A549 (cell line): ENCODE measurements around the gene DCLK2.

Experiments
- EHMT2 ChIP-seq: fragments of 200-600 bp; sonication (generic); IDR thresholded peaks from 2 replicates; pipeline ENCODE4 v1.6.1; 2016; ENCODE audit warnings: antibody characterized with exemption, low read depth, mild to moderate bottlenecking, moderate library complexity
- HDAC2 ChIP-seq: fragments of 200-600 bp; sonication (generic); IDR thresholded peaks from 2 replicates; pipeline ENCODE4 v1.6.1; 2016
- MAFK ChIP-seq: fragments of 450-650 bp; IDR thresholded peaks from 2 replicates; pipeline ENCODE4 v1.6.1; 2014; ENCODE audit not compliant: partially characterized antibody
- POLR2A ChIP-seq: IDR thresholded peaks from 2 replicates; pipeline ENCODE4 v1.6.1; 2012; ENCODE audit warnings: mild to moderate bottlenecking, low read length
- TF ChIP-seq, protein P1 (sequence below): fragments of >200 bp; sonication (Bioruptor Twin); formaldehyde crosslinking; IDR thresholded peaks from 3 replicates; pipeline ENCODE4 v1.5.1; 2016
- TF ChIP-seq, protein P2 (sequence below): fragments of 450-650 bp; IDR thresholded peaks from 2 replicates; pipeline ENCODE4 v1.6.1; 2014; ENCODE audit warnings: antibody characterized with exemption

DNA sequence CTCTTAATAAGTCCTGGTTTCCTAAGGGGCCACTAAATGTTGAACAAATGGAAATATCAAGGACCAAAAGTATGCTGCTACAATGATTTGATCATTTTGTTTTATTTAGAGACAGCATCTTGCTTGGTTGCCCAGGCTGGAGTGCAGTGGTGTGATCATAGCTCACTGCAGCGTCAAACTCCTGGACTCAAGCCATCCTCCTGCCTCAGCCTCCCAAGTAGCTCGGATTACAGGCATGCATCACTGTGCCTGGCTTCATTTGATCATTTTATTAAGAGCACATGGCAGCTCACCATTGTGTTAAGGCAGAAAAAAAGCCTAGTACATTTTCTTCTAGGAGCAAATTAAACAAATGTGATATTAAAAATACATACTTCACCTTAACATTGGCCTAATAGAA, 52.7 kb downstream of the DCLK2 start:
- TF ChIP-seq, protein P1, sequence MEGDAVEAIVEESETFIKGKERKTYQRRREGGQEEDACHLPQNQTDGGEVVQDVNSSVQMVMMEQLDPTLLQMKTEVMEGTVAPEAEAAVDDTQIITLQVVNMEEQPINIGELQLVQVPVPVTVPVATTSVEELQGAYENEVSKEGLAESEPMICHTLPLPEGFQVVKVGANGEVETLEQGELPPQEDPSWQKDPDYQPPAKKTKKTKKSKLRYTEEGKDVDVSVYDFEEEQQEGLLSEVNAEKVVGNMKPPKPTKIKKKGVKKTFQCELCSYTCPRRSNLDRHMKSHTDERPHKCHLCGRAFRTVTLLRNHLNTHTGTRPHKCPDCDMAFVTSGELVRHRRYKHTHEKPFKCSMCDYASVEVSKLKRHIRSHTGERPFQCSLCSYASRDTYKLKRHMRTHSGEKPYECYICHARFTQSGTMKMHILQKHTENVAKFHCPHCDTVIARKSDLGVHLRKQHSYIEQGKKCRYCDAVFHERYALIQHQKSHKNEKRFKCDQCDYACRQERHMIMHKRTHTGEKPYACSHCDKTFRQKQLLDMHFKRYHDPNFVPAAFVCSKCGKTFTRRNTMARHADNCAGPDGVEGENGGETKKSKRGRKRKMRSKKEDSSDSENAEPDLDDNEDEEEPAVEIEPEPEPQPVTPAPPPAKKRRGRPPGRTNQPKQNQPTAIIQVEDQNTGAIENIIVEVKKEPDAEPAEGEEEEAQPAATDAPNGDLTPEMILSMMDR = no peak
- TF ChIP-seq HDAC2 = no peak
- TF ChIP-seq EHMT2 = no peak
- TF ChIP-seq MAFK = no peak
- TF ChIP-seq POLR2A = no peak
- TF ChIP-seq, protein P2, sequence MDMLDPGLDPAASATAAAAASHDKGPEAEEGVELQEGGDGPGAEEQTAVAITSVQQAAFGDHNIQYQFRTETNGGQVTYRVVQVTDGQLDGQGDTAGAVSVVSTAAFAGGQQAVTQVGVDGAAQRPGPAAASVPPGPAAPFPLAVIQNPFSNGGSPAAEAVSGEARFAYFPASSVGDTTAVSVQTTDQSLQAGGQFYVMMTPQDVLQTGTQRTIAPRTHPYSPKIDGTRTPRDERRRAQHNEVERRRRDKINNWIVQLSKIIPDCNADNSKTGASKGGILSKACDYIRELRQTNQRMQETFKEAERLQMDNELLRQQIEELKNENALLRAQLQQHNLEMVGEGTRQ = no peak
